ENCODE results near the gene WWOX.

DNA sequence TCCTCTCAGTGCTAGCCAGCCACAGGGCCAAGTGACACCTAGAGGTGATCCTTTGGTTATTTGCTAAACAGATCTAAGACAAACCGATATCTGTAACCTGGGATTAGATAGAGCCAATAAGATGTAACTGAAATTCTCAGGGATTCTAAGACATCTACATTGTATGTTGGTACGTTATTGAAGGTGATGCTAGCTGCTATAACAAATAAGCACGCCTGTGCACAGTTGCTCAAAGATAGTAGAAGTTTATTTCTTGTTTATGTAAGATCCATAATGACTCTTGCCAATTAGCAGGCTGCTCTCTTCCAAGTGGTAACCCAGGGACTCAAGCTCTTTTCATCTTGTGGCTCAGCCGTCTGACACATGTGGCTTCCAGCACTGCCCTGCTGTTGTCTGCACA, 370.3 kb downstream of the WWOX start:
- TF ChIP-seq EZH2 (optimal IDR thresholded peaks at IDR 0.05; ENCODE audit: low read depth, low read length) = no peak
- TF ChIP-seq, protein P1, sequence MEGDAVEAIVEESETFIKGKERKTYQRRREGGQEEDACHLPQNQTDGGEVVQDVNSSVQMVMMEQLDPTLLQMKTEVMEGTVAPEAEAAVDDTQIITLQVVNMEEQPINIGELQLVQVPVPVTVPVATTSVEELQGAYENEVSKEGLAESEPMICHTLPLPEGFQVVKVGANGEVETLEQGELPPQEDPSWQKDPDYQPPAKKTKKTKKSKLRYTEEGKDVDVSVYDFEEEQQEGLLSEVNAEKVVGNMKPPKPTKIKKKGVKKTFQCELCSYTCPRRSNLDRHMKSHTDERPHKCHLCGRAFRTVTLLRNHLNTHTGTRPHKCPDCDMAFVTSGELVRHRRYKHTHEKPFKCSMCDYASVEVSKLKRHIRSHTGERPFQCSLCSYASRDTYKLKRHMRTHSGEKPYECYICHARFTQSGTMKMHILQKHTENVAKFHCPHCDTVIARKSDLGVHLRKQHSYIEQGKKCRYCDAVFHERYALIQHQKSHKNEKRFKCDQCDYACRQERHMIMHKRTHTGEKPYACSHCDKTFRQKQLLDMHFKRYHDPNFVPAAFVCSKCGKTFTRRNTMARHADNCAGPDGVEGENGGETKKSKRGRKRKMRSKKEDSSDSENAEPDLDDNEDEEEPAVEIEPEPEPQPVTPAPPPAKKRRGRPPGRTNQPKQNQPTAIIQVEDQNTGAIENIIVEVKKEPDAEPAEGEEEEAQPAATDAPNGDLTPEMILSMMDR (IDR thresholded peaks at IDR 0.05; ENCODE audit: low read length) = no peak

Measured in MM.1S (cell line).